ACHN (cell line): ENCODE results near the gene ATF3.
A peak's percentile ranks its signal among the peaks of the same experiment; 100 is the strongest.
"Not testable (repeated sequence)": the region's sequence is repeated elsewhere in the genome, so short reads cannot be mapped to it uniquely, and the experiment has no call there.

Experiments
- DNase-seq: peaks from one replicate; pipeline ENCODE4 v3.0.0-alpha.2; 2015
- in situ Hi-C: cut with HindIII; loops from 2 replicates; pipeline ENCODE4 v1.10.0; 2017; ENCODE audit warnings: low sequenced_read_pairs, low pct_ligation_motif_present, low pct_unique_long_range_greater_than_20kb

The ATF3 gene

DNA sequence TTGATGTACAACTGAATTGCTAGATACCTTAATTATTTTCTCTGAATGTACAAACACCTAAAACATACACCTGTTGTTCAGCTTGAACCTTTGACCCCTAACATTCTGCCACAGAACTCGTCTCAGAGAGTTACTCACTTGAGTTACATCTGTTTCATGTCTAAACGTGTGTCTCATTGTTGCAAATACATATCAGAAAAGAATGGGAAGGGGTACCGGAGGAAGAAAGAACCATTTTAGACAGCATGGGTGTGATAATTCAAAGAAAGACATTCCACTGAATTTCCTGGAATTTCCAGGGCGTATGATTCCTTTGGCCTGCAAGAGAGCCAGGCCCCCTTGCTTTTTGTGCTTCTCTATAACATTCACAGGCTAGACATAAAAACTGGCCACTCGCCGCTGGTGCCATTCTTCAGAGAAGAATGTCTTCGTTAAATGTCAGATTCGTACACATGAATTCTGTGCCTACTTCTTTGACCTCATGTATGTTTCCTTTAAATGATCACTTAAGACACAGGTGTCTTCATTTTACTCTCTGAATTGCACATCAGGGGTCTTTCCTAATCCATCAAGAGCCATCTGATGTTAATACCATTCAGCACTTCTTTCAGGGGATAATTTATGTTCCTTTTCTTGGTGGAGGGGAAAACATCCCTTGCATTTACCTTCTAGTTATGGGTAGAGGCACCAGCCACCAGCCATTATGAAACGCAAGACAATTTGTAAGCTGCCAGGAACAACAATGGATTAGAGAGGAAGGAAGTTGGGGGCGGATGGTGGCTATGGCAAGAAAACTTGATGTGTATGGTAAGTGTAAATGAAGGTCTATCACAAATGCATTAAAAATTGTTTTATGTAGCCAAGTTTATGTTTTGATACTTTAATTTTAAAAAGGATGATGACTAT, 12.7 kb downstream of the ATF3 start:
- DNase-seq = no peak

DNA sequence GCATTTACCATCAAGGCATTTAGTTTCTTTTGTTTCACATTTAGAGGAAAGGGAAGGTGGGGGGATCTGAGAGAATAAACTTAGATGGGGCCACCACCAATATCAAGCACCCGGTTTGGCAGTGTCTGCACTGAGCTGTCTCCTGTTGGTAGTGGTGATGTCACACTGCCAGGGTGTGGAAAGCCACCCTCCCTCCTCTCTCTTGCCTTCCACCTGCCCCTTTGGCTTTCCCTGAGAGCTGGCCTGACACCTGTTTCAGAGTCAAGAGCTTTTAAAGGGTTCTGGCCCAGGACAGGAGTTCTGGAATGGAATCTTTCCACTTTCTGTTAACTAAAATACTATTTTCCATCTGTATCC, 13.4 kb downstream of the ATF3 start:
- no peak for DNase-seq
- in situ Hi-C loops = no loop called here

More for the DNA sequence above, 12.7 kb downstream of the ATF3 start:
- in situ Hi-C loops = no loop called here

DNA sequence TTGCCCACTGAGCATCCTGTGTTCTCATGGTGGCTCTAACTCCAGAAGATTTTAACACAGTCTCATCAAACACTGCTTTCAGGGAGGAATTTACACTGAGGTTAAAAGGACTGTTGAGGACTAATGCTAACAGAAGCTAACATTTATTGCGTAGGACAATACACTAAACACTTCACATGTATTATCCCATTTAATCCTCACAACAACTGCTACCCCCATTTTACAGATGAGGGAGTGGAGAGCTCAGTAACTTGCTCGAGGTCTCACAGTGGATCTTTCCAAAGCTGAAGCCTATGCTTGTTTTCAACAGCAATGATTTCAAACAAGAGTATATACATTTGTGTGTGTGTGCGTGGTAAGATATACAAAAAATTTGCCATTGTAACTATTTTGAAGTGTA, 13.9 kb downstream of the ATF3 start:
- in situ Hi-C loops = no loop called here
- no peak for DNase-seq

DNA sequence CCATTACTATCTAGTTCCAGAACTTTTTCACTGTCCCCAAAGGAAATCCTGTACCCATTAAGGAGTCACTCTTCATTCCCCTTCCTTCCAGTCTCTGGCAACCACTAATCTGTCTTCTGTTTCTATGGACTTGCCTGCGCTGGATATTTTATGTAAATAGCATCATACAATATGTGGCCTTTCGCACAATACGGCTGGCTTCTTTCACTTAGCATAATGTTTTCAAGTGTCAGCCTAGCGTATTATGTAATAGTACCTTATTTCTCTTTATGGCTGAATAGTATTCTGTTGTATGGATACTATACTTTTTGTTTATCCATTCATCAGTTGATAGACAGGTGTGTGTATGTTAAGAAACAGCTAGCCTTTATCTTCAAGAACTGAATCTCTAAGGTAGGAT, 14.3 kb downstream of the ATF3 start:
- in situ Hi-C loops = no loop called here
- no peak for DNase-seq

DNA sequence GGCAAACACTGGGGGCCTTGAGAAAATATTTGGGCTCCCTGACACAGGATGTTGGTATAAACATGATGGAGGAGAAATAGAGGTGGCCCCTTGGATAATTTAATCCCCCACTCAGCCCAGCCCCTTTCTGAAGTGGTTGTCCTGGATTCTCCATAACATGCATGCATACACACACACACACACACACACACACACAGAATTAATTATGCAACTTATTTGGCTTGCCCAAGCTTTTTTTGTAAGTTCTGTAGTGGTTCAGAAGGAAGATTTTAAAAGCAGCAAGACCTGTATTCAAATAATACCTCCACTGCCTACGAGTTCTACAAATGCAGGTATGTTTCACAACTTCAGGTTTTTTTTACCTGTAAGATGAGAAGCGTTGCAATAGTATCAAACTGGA, 15.0 kb downstream of the ATF3 start:
- in situ Hi-C loops = no loop called here
- no peak for DNase-seq

DNA sequence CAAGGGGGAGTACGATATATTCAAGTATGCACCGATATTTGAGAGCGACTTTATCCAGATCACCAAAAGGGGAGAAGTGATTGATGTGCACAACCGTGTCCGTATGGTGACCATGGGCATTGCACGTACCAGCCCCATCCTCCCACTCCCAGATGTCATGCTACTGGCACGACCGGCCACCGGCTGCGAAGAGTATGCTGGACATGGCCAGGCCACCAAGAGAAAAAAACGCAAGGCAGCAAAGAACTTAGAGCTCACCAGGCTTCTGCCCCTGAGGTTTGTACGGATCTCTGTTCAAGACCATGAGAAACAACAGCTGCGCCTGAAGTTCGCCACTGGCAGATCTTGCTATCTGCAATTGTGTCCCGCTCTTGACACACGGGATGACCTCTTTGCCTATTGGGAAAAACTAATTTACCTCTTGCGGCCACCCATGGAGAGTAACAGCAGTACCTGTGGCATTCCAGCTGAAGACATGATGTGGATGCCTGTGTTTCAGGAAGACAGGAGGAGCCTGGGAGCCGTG, 16.5 kb downstream of the ATF3 start:
- DNase-seq = no peak
- in situ Hi-C loops = no loop called here

DNA sequence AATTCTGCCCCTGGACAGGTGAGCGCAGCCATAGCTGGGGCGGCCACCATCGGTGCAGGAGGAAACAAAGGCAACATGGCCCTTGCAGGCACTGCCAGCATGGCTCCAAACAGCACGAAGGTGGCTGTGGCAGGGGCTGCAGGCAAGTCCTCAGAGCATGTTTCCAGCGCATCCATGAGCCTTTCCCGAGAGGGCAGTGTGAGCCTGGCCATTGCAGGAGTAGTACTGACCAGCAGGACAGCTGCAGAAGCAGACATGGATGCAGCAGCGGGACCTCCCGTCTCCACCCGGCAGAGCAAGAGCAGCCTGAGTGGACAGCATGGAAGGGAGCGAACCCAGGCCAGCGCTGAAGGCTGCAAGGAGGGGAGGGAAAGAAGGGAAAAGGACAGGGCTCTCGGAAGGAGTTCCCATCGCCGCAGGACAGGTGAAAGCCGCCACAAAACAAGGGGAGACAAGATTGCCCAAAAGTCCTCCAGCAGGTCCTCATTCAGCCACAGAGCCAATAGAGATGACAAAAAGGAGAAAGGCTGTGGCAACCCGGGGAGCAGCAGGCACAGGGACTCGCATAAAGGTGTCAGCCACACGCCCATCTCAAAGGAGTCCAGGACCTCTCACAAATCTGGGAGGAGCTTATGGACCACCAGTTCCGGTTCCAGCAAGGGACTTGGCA, 17.4 kb downstream of the ATF3 start:
- in situ Hi-C loops = no loop called here
- no peak for DNase-seq

DNA sequence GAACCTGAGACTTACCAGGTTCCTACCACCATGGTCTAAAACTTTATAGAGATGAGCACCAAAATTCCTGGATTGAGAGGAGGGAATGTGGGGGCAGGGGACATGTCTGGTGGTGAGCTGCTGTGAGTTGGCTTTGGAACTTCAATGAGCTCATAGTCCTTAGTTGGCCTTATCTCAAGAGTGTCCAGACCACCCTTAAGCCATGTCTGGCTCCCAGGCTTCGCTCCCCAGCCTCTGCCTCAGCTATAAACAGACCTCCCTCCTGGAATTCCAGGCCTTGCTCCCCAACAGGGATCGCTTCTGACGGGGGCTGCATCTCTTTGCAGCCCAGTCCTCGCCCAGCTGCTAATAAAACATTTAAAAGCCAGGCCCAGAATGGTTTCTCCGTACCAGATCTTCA, 19.5 kb downstream of the ATF3 start:
- no peak for DNase-seq
- in situ Hi-C loops = no loop called here

DNA sequence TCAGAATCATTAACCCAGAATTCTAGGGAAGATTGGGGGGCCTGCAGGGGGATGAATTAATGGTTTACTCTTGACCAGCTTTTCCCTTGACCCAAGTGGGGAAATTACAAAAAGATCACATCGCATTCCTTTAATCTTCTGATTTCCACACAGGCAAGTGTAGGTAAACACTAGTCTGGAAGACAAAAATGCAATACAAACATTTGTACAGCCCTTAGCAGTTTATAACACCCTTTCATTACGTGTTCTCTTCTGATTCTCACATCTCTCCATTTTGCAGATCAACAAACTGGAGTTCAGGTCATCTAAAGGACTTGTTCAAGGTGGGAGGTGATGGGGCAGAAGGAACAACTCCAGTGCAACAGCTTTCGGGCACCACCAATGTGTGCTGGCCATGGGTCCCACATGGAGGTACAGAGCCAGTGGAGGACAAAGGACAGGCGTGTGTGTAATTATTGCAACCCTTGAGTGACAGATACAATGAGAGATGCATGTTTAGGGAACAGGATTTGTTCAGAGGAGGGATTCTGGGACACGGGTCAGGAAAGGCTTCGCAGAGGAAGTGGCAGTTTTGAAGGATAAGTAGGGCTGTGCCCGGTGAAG, 20.4 kb downstream of the ATF3 start:
- in situ Hi-C loops = no loop called here
- DNase-seq = no peak

DNA sequence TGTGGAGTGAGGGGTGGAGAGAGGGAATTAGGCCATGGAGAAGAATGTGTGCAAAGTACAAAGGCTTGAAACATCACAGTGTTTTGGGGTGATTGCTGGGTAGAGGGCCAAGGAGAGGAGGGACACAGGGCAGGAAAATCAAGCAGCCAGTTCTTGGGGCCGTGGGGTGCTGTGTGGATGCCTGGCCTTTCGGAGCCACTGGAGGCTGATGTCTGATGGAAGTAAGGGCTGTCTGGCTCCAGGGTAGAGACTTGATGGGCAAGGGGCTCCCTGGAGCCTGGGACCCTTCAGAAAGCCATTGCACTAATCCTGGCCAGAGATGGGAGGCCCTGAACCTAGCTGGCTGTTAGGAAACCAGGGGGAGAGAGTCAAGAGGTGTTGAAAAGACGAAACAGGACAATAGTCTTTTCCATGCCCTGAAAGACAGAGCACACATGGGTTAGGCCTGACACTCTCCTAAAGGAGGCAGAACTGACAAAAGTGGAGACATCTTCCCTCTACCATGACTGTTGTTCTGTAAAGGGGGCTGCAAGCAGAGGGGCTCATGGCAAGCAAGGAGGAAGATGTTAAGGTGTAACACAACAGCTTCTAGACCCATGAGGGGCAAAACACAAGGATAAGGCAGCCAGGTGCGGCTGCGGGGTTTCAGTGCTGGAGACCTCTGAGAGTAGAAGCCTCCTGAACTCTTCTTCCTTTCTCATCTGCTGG, 21.0 kb downstream of the ATF3 start:
- in situ Hi-C loops = no loop called here
- DNase-seq = no peak

DNA sequence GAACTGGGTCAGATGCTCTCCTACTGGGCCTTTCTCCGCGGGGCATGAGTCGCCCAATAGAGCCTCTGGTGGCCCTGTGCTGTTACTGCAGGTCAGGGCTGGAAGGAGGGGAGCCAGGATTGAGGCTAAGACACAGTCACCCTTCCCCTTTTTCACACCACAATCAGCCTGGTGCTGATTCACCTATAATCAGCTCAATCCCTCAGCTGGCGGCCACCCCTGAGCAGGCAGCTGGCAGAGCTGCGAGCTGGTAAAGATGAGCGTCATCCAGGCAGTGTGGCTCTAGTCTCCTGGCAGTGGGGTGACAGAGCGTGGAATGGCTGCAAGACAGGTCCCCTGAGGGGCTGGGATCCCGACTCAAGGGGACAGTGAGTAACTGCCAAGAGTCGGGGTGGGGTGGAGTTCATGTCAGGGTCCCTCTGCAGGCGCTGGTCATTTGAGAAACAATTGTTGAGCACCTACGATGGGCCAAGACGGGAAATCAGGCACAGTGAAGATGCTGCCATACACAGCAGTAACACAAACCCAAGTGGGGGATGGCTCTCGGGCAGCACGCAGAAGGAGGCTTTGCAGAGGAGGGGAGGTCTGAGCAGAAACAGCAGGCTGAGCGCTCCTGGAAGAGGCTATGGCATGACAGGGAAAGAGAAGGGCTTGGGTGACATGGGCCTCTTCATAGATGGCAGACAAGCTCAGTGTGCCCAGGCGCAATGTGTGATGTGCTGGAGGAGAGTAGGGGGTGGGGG, 21.8 kb downstream of the ATF3 start:
- in situ Hi-C loops = no loop called here
- DNase-seq = peak; percentile 65

DNA sequence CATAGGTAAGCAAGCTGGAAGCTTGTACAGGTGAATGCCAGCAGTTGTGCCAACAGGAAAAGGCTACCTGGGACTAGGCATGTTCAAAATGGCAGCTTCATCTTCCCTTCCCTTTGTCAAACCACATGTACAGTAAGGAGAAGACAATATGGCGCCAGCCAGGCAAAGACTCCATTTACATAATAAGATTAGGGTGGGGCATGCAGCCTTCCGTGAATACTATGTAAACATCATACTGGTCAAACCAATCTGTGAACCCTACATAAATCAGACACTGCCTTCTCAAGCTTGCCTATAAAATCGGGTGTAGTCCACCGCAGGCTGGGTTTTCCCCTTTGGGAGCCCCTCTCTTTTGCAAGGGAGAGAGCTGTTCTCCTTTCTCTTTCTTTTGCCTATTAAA, 24.6 kb downstream of the ATF3 start:
- in situ Hi-C loops = no loop called here
- no peak for DNase-seq

DNA sequence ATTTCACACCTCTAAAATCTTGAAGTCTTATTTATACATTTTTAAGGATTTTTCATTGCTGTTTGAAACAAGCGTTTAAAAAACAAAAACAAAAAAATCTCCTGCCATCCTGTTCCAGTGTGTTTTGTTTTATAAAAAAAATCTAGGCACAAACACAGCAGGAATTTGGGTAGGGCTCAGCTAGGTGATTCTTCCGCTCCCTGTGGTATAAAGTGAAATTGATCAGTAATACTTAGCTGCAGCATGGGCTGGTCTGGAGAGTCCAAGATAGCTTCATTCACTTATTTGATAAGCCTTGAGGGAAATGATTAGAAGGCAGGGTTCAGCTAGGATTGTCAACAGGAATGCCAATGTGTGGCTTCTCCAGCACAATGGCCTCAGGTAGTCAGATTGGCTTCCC, 25.7 kb downstream of the ATF3 start:
- in situ Hi-C loops = no loop called here
- no peak for DNase-seq

DNA sequence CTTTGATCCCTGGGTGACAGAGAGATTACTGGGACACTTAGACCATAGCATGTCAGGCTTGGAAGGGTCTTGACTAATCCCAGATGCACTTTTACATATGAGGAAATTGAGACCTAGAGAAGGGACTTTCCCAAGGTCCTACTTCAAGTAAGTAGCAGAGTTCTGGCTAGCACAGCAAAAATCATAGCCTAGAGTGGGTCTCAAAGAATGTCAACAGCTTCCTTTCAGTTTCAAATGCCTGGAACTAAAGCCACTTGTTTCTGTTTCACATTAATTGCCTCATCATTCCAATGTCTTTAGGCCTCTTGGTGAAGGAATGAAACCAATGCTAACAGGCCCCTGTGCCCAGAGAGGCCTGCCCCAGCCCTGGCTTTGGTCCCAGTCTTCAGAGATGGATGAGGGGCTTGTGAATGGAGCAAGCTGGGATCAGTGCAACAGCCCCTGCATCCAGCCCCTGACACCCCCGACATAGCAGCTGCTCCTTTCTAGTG, 26.6 kb downstream of the ATF3 start:
- in situ Hi-C loops = no loop called here
- no peak for DNase-seq

DNA sequence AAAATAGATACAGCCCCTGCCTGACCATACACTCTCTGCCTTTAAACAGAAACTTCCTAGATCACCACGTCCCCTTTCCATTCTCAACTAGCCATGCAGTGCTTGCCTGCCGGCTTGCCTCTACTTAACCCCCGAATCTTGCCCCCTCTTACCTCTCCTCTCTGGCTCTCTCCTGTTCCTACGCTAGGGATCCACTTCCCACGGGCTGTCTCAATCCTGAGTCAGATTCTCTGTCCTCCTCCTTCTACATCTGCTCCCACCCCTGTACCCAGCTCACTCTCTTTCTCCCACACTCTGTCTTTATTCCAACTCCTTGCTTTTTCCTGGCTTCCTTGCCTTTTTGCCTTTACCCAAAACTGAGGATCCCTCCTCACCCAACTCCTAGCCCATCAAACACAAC, 29.3 kb downstream of the ATF3 start:
- no peak for DNase-seq
- in situ Hi-C loops = no loop called here

DNA sequence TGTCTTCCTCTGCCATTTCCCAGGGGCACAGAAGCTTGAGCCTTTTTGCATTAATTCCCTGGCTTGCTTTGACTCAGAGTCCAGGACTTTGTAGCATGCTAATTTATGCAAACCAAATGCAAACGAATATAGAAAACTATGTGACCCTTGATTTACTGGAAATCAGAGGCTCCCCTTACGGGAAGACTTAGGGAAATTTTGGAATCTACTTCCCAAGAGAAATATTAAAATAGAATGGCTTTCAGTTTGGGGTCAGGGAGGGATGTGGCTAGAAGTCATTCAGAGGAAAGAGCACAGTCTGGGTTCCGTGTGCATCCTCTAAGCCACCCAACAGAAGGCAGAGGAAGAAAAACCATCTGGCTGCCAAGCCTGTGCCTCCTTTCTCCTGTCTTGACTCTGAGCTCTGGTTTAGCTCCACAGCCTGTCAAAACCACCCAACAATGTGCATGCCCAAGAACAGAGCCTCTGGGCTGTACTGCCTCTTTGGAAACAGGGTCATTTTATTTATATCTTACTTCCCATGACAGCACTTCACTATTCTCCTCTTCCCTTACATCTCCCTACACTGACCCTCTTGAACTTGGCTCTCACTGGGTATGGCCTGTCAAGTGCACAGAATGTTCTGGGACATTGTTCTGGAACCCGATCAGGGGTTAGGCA, 30.1 kb downstream of the ATF3 start:
- in situ Hi-C loops = no loop called here
- no peak for DNase-seq

DNA sequence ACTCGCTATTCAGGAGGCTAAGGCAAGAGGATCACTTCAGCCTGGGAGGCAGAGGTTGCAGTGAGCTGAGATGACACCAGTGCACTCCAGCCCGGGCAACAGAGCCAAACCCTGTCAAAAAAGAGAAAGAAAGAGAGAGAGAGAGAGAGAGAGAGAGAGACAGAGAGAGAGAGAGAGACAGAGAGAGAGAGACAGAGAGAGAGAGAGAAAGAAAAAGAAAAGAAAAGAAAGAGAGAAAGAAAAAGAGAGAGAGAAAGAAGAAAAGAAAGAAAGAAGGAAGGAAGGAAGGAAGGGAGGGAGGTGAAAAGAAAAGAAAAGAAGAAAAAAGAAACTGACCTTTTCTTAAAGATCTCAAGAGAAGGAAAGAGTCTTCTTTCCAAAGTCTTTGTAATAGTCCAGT, 31.0 kb downstream of the ATF3 start:
- DNase-seq, in situ Hi-C loops: not testable (repeated sequence)
